HepG2 (cell line): Measurements from ENCODE around the gene LYRM1. TPM values are rescaled to one million over a fixed set of nuclear protein-coding genes. Genes with fewer than 3 reads are reported as not detected.

Experiments used
- ATAC-seq: fragments of 200-7000 bp; cut with Tn5 transposase; 3 replicates; pipeline ENCODE4 v1.9.1; 2020; ENCODE audit warnings: mild to moderate bottlenecking, moderate library complexity
- BruUV-seq: library from RNA; stranded (reverse); fragments of 400-500 nt; replicated peaks from 2 replicates; lab custom pipeline; 2021; lab: Mats Ljungman, UMichigan
- CTCF ChIA-PET: fragments of 300-600 bp; formaldehyde crosslinking; extraction: SDS; loops from one replicate; lab custom pipeline; 2021; ENCODE audit warnings: low total read pairs, inconsistent platforms, low intra/inter-chr PET ratio; lab: Yijun Ruan, JAX
- POLR2A ChIA-PET: fragments of 350-600 bp; sonication (Branson Sonifier 250); formaldehyde crosslinking; loops from one replicate; lab custom pipeline; 2020; ENCODE audit warnings: antibody characterized with exemption, inconsistent platforms; lab: Yijun Ruan, JAX
- DNase-seq: peaks from one replicate; pipeline ENCODE4 v3.0.0-alpha.2; 2015; ENCODE audit warnings: low spot score
- FAIRE-seq: peaks from 3 replicates; lab custom pipeline; 2011; peaks lifted over from hg19 to GRCh38; lab: Jason Lieb, UNC
- H2AFZ ChIP-seq: one replicate; pipeline ENCODE4 v1.6.1; 2011; ENCODE audit warnings: low read length, inconsistent platforms
- H3K27ac ChIP-seq: fragments of 300-600 bp; 3 replicates; pipeline ENCODE4 v1.8.0; 2011; ENCODE audit warnings: mixed run types, mild to moderate bottlenecking, mixed read lengths, low read length, inconsistent platforms; ENCODE audit not compliant: insufficient read depth; ENCODE audit errors: extremely low read length
- H3K27me3 ChIP-seq, 2 experiments: fragments of 200-600 bp in 1 of 2; 2 replicates in 1 of 2; 3 replicates in 1 of 2; pipeline versions ENCODE4 v1.6.0 to v1.8.0; 2011; ENCODE audit warnings: low read length in 2 of 2, mild to moderate bottlenecking in 2 of 2, moderate library complexity in 2 of 2, inconsistent platforms in 1 of 2; ENCODE audit not compliant: insufficient read depth in 2 of 2, control insufficient read depth in 1 of 2
- H3K36me3 ChIP-seq, 2 experiments: fragments of 200-600 bp in 1 of 2; replicated peaks in 1 of 2; 2 replicates in 1 of 2; 3 replicates in 1 of 2; pipeline versions ENCODE4 v1.5.1 to v1.8.0; 2011; ENCODE audit warnings: low read length in 2 of 2, inconsistent platforms in 1 of 2; ENCODE audit not compliant: insufficient read depth in 2 of 2, control insufficient read depth in 1 of 2
- H3K4me1 ChIP-seq: 2 replicates; pipeline ENCODE4 v1.5.1; 2012; ENCODE audit warnings: low read length, inconsistent platforms; ENCODE audit not compliant: insufficient read depth
- H3K4me2 ChIP-seq: 2 replicates; pipeline ENCODE4 v1.6.0; 2011; ENCODE audit warnings: low read depth, low read length, inconsistent platforms
- H3K4me3 ChIP-seq, 3 experiments: fragments of 200-600 bp in 1 of 3; sonication (generic), shearing (Covaris generic) in 1 of 3; replicated peaks in 1 of 3; 2 replicates each; pipeline ENCODE4 v1.5.1; 2011 to 2016; ENCODE audit warnings: low read length in 3 of 3, inconsistent platforms in 2 of 3, low read depth in 2 of 3, mild to moderate bottlenecking in 2 of 3, control low read depth in 1 of 3, mixed read lengths in 1 of 3; ENCODE audit not compliant: insufficient read depth in 1 of 3
- H3K79me2 ChIP-seq: one replicate; pipeline ENCODE4 v1.6.1; 2011; ENCODE audit warnings: low read length, inconsistent platforms; ENCODE audit not compliant: insufficient read depth
- H3K9ac ChIP-seq: 2 replicates; pipeline ENCODE4 v1.6.0; 2011; ENCODE audit warnings: mild to moderate bottlenecking, low read depth, low read length, inconsistent platforms; ENCODE audit not compliant: insufficient read depth
- H3K9me3 ChIP-seq: 2 replicates; pipeline ENCODE4 v1.5.1; 2012; ENCODE audit warnings: mild to moderate bottlenecking, low read length
- H4K20me1 ChIP-seq: 2 replicates; pipeline ENCODE4 v1.6.0; 2011; ENCODE audit warnings: inconsistent platforms, mild to moderate bottlenecking, low read length, moderate library complexity; ENCODE audit not compliant: insufficient read depth
- CHD4 ChIP-seq: fragments of 200-600 bp; sonication (generic); IDR thresholded peaks from 2 replicates; pipeline ENCODE4 v1.7.0; 2017; ENCODE audit warnings: mild to moderate bottlenecking, low read length, borderline replicate concordance
- E2F5 ChIP-seq: sonication (generic); formaldehyde crosslinking; conservative IDR thresholded peaks from 2 replicates; pipeline ENCODE4 v1.4.0; 2020; ENCODE audit warnings: missing genetic modification reagents
- HNRNPK ChIP-seq: fragments of 200-400 bp; formaldehyde crosslinking; IDR thresholded peaks from 2 replicates; pipeline ENCODE4 v1.6.1; 2018; ENCODE audit warnings: low read length, low read depth, moderate library complexity, mild to moderate bottlenecking; ENCODE audit not compliant: poor library complexity, severe bottlenecking
- ZNF3 ChIP-seq: IDR thresholded peaks from 2 replicates; pipeline ENCODE4 v1.7.0; 2017; ENCODE audit warnings: inconsistent platforms
- WGBS: methylation state at CpG from one replicate; pipeline ENCODE4 v1.1.6; 2017; ENCODE audit warnings: low lambda C conversion rate; 5-methylcytosine and 5-hydroxymethylcytosine counted together
- in situ Hi-C: cut with HindIII; loops from 2 replicates; pipeline ENCODE4 v1.10.0; 2017; ENCODE audit warnings: low pct_unique_long_range_greater_than_20kb; ENCODE audit not compliant: extremely low pct_ligation_motif_present
- intact Hi-C: fragments of 100-400 bp; cut with micrococcal nuclease; formaldehyde crosslinking; loops from one replicate; pipeline ENCODE4 v1.10.0; 2022; ENCODE audit not compliant: unreplicated experiment
- polyA plus RNA-seq, 8 experiments: library from polyadenylated mRNA; depleted of rRNA in 3 of 8; stranded (reverse) in 7 of 8; unstranded in 1 of 8; fragments of >200 nt; fragmentation: Illumina TruSeq in 4 of 8; extraction: Trizol in 4 of 8; gene quantifications; 2 replicates each; pipeline versions ENCODE4 v1.2.1 to v1.2.3, GENCODE V29; 2011 to 2016; ENCODE audit warnings: low read depth in 4 of 8, missing spikeins in 1 of 8, mixed read lengths in 1 of 8; ENCODE audit not compliant: insufficient read depth in 1 of 8
- total RNA-seq, 5 experiments: library from RNA; depleted of rRNA; stranded (reverse); fragments of >200 nt; fragmentation: Illumina TruSeq; extraction: Trizol; gene quantifications; 2 replicates each; pipeline ENCODE4 v1.2.3, GENCODE V29; 2016; ENCODE audit warnings: low read depth in 1 of 5

The LYRM1 gene
- total and polyA plus RNA-seq, 2 of the 13 experiments (the other 11 are each of a cell fraction or from before 2014, with no cell fraction given) = 59.2 to 82.6 TPM

GRCh38 chr16:20870122-20870820 is 30.3 kb upstream of the LYRM1 start:
- Histone ChIP-seq H3K4me3 (no peak overlapping the region), H3K9ac (no peak overlapping the region), H3K4me1 (peaks cover 79% of the 10 kb centered on the region), H3K27ac (no peak overlapping the region), H3K36me3 (peaks cover 0 to 22% of the 10 kb centered on the region in 2 experiments; a peak in 2 of 5 replicates), H3K27me3 (no peaks in the 10 kb centered on the region), H3K9me3 (no peaks in the 10 kb centered on the region), H2AFZ (no peak overlapping the region), H3K79me2 (peaks cover 93% of the 10 kb centered on the region), H3K4me2 (no peak overlapping the region), H4K20me1 (peaks cover 28% of the 10 kb centered on the region)
- FAIRE-seq (no peak), ATAC-seq (no peak), DNase-seq (no peak)
- intact Hi-C loops = no loop called here
- in situ Hi-C loops = no loop called here
- WGBS = 86% methylated on average over 2 of the region's 2 CpGs
- ChIA-PET CTCF (no interaction called here), POLR2A (interaction anchor here (1.5 kb wide), 1 partner anchor 30 kb away, joined by 3 read pairs; the partner anchor contains the start of gene DCUN1D3)
- no peak for TF ChIP-seq CHD4
- no TSS peak for BruUV-seq

DNA sequence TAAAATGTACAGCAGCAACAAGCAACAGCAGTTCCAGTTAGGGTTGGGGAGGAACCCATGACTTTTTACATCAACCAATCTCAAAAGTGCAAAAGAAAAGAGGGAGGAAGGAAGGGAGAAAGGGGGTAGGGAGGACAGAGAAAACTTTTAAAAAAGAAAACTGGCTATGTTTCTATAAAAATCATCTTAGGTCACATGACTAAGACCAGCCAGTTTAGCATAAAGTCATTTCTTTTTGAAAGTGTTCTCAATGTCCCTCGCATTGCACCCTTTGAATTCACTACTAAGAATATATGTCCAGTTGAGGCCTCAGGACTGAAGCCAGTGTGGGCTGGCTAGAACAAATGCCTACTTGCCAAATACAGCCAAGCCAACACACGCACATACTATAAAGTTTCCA is 29.3 kb upstream of the LYRM1 start:
- Histone ChIP-seq H3K9ac (no peak overlapping the region), H3K9me3 (no peaks in the 10 kb centered on the region), H3K27me3 (no peaks in the 10 kb centered on the region), H3K4me1 (peaks cover 74% of the 10 kb centered on the region), H3K79me2 (peaks cover 89% of the 10 kb centered on the region), H3K36me3 (peaks cover 0 to 22% of the 10 kb centered on the region in 2 experiments; a peak in 2 of 5 replicates), H3K27ac (no peak overlapping the region), H4K20me1 (peaks cover 28% of the 10 kb centered on the region), H3K4me2 (no peak overlapping the region), H3K4me3 (no peak overlapping the region)
- POLR2A ChIA-PET = interaction anchor here (1.5 kb wide), 1 partner anchor 29 kb away, joined by 3 read pairs; the partner anchor contains the start of gene DCUN1D3
- FAIRE-seq = no peak
- intact Hi-C loops (no loop called here), in situ Hi-C loops (no loop called here)
- ATAC-seq = no peak
- CTCF ChIA-PET = no interaction called here
- WGBS = 56% methylated on average over 2 of the region's 2 CpGs
- TF ChIP-seq E2F5 (no peak), ZNF3 (CRISPR knock-in tag) (no peak), HNRNPK (peak; percentile 80)
- TF ChIP-seq, all 625 proteins: peak for 1
- H2AFZ ChIP-seq = no peak overlapping the region
- no peak for DNase-seq
- BruUV-seq = no TSS peak
